NB4 (cell line): ENCODE data around the gene LGALS8.

ENCODE experiments used
- MYC ChIP-seq: IDR thresholded peaks from 2 replicates; pipeline ENCODE4 v1.6.1; 2011; ENCODE audit warnings: low read depth, low read length
- POLR2A ChIP-seq: IDR thresholded peaks from 2 replicates; pipeline ENCODE4 v1.6.1; 2011; ENCODE audit warnings: mild to moderate bottlenecking; ENCODE audit not compliant: insufficient read length; ENCODE audit errors: extremely low read depth
- TF ChIP-seq, protein P1 (sequence below): IDR thresholded peaks from one replicate; pipeline ENCODE4 v1.5.1; 2012; ENCODE audit warnings: low read depth, low read length
- TF ChIP-seq, protein P2 (sequence below): IDR thresholded peaks from 2 replicates; pipeline ENCODE4 v1.6.1; 2011; ENCODE audit warnings: low read depth, low read length

DNA sequence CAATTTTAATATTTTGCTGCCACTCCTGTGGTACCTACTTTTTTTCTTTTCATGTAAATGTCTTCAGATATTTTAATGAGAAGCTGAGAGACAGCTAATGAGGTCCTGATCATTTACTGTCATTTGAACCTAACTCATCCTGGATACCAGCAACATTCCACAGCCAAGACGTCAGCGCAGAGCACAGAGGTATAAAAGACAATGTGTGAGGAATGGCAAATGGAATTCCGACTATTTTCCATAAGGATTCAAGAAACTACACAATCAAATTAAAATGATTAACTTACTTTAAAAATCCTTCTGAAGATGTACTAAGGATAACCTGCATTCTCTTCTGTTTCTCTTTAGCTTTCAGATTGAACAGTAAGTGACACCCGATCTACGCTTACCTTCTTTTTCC, 41.7 kb downstream of the LGALS8 start:
- TF ChIP-seq, protein P1, sequence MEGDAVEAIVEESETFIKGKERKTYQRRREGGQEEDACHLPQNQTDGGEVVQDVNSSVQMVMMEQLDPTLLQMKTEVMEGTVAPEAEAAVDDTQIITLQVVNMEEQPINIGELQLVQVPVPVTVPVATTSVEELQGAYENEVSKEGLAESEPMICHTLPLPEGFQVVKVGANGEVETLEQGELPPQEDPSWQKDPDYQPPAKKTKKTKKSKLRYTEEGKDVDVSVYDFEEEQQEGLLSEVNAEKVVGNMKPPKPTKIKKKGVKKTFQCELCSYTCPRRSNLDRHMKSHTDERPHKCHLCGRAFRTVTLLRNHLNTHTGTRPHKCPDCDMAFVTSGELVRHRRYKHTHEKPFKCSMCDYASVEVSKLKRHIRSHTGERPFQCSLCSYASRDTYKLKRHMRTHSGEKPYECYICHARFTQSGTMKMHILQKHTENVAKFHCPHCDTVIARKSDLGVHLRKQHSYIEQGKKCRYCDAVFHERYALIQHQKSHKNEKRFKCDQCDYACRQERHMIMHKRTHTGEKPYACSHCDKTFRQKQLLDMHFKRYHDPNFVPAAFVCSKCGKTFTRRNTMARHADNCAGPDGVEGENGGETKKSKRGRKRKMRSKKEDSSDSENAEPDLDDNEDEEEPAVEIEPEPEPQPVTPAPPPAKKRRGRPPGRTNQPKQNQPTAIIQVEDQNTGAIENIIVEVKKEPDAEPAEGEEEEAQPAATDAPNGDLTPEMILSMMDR: no peak
- TF ChIP-seq POLR2A (no peak), MYC (no peak)
- TF ChIP-seq, protein P2, sequence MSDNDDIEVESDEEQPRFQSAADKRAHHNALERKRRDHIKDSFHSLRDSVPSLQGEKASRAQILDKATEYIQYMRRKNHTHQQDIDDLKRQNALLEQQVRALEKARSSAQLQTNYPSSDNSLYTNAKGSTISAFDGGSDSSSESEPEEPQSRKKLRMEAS: no peak
